OCI-M2 (cell line): ENCODE measurements around the gene KCTD14.
"Not testable (repeated sequence)": the region's sequence is repeated elsewhere in the genome, so short reads cannot be mapped to it uniquely, and the experiment has no call there.

ENCODE experiments used
- DNase-seq: peaks from one replicate; lab custom pipeline; 2025; ENCODE audit not compliant: unreplicated experiment; lab: John Stamatoyannopoulos, UW

The KCTD14 gene, protein sequence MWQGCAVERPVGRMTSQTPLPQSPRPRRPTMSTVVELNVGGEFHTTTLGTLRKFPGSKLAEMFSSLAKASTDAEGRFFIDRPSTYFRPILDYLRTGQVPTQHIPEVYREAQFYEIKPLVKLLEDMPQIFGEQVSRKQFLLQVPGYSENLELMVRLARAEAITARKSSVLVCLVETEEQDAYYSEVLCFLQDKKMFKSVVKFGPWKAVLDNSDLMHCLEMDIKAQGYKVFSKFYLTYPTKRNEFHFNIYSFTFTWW

DNA sequence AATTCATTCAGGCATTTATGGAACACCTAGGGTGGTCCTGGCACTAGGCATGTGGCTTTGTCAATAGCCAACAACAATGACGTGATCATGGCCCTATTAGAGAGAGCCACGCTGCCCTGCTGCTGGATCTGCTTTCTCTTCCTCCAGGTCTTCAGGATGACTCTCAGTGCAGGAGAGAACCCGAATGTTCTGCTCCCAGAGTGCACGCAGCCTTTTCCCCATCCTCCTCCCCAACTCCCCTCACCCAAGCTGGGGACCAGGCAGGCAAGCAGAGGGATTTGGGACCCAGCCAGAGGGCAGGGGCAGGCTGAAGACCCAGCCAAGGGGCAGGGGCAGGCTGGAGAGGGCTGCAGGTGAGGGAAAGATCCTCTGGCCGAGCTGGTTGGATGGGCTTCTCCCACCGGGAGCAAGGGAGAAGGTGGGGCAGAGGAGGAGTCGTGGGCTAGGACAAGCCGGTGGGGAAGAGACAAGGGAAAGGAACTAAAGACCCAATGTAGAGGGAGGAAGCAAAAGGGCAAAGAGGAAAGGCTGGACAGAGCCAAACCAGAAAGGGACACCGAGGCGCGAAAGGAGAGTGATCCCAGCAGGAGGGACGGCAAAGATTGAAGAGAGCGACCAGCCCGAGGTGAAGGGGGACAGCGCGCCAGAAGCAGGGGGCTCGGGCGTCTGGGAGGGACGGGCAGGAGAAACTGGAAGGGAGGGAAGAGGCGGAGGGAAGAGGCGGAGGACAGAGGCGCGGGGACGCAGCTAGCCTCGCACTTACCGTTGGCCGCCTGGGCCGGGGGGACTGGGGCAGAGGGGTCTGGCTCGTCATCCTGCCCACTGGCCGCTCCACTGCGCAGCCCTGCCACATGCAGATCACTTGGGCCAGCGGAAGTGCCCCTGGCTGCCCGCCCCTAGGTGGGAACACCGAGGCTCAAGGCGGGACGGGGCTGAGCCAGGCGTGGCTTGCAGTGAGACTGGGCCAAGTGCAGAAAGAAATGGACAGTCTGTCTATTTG is at the start of gene KCTD14:
KCTD14 (minus strand) TSS at position 880 of the 1,000 bp plus-strand sequence; CDS start at position 853, 27 bp downstream.
- no peak for DNase-seq

DNA sequence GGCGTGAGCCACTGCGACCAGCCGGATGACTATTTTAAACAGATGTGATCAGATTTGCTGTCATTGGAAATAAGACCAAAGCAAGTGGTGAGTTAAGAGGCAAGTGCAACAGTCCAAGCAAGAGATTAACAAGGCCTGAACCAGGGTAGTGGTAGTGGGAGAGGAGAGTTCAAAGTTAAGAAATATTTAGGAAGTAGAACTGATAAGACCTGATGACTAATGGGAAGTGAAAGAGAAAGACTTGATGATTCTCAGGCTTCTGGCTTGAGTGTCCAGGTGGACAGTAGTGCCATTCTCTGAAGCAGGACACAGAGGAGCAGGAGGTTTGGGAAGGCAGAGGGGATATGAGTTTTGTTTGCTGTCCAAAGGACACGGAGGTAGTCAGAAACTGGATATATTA is 49.4 kb upstream of the KCTD14 start:
- DNase-seq: no peak

DNA sequence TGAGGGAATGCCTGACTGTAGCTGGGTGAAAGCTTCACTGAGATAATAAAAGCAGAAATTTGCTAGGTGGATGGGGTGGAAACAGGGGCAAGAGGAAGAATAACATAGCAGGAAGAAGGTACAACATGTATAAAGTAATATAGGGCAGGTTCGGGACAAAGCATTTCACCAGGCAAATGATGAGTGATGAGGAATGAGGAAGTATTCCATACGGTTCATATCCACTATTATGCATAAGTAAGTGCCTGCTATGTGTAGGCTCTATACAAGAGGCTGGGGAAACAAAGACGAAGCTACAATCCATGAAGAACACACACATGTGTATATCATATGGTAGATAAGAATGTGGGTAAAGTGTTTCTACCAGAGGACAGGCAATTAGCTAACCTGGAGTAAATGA is 48.6 kb upstream of the KCTD14 start:
- no peak for DNase-seq

DNA sequence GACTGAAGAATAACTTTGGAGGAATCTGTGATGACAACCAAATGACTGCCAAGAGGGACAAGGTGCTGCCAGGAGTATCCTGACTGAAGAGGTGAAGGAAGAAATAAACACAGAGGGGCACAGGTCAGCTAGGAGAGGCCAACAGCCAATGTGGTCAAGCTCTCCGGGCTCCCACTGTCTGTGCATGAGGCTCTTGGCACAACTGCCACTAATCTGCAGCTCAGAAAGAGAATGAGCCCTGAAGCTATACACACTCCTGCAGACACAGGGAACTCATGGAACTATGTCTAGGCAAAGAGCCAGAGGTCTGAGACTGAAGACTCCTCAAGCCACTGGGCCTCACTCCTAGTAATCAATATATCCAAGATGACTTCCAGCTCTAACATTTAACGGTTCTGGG is 47.5 kb upstream of the KCTD14 start:
- no peak for DNase-seq

DNA sequence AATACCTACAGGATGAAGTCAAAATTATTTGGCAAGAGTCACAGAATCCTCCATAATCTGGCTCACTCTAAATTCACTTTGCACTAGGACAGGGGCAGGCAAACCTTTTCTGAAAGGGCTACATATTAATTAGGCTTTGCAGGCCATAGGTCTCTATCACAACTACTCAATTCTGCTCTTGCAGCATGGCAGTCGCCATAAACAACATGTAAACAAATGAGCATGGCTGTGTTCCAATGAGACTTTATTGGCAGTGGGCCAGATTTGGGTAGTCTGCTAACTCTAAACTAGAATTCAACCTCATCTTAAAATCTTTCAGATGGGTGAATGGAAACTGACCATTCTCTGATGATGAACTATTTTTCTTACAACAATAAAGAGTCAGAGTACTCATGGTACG is 46.4 kb upstream of the KCTD14 start:
- no peak for DNase-seq

DNA sequence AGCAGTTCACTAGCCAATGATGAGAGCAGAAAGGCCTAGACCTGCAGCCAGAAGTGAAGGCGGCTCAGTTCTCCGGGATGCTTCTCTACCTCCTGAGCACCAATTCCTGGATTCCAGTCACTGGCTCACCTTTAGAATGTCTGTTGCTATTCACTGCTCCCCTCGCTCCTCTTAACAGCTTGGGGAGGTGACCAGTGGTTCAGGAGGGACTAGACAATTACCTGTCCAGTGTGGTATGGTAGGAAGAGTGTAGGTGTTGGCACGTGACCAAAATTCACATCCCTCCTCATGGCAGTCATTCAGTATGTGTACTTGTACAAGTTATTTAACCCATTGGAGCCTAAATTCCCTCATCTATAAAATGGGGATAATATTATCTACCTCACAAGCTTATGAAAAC is 44.6 kb upstream of the KCTD14 start:
- no peak for DNase-seq

DNA sequence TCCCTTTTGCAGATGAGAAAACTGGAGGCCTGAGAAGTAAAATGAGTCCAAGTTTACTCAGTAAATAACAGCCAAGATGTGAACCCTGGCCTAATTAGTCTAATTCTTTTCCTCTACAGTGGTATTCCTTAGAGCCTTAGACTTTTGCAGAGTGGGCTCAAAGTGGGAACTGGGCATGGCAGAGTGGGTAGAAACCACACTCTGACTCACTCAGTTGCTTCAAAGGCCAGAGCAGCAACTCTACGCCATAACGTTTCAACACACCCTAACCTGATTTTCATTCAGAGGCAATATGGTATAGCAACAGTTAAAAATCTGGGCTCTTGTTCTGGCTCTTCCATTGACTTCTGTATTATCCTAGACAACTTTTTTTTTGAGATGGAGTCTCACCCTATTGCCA is 43.4 kb upstream of the KCTD14 start:
- DNase-seq: no peak

DNA sequence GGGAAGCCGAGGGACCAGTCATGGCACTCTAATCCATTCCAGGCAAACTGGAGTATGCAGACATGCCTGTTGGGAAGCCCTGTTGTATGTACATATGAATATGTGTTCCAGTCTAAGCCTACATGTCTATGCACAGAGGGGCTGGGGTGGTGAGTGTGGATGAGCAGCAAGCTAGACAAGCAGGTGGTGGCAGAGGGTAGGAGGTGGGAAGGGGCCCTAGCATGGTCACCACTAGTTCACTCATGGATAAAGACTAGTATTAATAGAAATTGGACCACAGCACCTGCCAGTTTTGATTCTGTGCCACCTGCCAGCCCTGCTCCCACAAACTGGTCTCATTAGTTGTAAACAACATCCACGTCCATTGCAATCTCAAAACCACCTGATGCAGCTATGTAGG is 42.1 kb upstream of the KCTD14 start:
- DNase-seq: no peak

DNA sequence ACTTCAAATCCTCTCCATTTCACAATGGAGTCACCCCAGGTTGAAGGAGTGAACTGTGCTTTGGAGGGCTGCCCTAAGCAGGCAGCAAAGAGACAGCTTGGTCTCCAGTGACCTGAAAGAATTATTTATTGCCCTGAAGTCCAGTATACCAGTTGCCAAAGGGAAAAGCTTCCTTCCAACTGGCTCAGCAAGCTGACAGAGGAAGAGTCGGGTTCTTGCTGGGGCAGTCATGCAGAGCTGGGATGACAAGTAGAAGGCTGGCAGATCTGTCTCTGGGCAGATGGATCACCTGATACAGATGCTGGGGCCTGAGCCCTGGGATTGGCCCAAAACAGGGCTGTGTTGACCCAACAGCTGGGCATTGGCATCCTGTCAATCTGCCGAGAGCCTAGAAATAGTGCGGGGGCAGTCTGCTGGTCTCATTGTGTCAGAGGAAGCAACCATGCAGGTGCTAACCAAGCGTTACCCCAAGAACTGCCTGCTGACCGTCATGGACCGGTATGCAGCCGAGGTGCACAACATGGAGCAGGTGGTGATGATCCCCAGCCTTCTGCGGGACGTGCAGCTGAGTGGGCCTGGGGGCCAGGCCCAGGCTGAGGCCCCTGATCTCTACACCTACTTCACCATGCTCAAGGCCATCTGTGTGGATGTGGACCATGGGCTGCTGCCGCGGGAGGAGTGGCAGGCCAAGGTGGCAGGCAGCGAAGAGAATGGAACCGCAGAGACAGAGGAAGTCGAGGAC is 40.5 kb upstream of the KCTD14 start, which contains the start of gene THRSP:
THRSP (plus strand) TSS at position 422 of the 742 bp plus-strand sequence; CDS start at position 443, 21 bp downstream.
- no peak for DNase-seq

DNA sequence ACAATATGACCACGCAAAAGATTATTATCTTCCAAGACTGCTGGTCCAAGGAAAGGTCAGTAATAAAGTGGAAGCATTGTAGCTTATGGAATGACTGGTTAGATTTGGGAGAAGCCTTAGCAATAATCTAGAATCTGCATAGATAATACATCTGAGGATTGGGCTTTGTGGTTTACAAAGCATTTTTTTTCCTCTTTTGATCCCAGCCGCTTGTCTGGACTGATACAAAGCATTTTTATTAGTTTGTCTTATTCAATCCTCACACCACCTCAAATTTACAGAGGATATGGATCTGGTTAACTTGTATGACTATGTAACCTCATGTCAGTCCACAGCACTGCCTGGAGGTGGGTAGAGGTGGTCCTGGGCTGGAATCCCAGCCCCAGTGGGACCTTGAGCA is 39.6 kb upstream of the KCTD14 start:
- no peak for DNase-seq

DNA sequence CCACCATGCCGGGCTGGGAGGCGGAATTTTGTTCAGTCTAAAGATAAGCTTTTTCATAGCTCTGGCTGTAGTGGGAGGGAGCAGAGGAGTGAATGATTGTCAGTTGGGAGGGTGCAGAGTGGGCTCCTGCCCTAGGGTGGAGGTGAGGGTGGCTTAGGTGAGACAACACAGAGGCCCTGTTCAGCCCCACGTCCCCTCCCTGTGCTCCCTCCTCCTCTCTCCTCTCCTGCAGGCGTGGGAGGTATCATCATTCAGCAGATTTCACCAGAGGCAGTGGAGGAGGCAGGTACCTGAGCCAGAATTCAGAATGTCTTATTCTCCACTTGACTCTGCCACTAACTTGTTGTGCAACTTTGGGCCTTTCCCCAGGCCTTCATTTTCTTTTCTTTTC is 38.8 kb upstream of the KCTD14 start:
- DNase-seq: no peak

DNA sequence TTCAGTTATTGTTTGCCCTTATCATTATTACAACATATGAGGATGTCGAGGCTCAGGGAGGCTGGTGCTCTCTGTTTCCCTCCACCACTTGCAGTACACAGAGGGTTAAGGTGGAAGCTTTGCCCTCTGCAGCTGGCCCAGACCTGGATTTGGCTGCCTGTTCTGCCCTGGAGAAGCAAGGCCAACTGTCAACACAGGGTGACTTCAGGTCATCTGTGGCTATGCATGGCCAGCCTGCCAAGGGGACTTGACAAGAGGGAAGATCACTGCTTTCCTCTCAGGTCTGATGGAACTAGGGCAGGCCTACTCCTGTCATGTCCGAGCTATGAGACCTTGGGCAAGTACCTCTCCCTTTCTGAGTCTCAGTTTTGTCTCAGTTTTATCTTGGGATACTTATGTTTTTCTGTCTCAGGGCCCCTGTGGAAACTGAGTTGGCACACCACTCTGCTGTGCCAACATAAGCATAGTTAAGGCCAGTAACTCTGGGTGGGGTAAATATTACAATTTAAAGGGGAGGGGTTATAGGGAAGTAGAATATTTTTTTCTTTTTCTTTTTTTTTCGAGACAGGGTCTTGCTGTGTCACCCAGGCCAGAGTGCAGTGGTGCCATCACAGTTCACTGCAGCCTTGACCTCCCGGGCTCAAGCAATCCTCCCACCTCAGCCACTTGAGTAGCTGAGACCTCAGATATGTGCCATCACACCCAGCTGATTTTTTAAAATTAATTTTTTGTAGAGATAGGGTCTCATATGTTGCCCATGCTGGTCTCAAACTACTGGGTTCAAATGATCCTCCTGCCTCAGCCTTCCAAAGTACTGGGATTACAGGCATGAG is 38.2 kb upstream of the KCTD14 start:
- DNase-seq: no peak

DNA sequence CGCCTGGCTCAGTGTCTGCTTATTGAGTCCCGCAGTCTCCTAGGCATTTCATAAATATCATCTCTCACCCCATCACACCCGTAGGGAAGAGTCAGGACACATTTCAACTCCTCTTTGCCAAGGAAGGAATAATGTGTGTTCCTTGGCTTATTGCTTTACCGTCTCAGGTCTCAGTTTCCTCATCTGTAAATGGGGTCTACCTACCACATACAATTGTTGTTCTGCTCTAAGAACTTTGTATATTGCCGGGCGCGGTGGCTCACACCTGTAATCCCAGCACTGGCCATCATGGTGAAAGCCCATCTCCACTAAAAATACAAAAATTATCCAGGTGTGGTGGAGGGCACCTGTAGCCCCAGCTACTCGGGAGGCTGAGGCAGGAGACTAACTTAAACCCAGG is 37.5 kb upstream of the KCTD14 start:
- DNase-seq: no peak

DNA sequence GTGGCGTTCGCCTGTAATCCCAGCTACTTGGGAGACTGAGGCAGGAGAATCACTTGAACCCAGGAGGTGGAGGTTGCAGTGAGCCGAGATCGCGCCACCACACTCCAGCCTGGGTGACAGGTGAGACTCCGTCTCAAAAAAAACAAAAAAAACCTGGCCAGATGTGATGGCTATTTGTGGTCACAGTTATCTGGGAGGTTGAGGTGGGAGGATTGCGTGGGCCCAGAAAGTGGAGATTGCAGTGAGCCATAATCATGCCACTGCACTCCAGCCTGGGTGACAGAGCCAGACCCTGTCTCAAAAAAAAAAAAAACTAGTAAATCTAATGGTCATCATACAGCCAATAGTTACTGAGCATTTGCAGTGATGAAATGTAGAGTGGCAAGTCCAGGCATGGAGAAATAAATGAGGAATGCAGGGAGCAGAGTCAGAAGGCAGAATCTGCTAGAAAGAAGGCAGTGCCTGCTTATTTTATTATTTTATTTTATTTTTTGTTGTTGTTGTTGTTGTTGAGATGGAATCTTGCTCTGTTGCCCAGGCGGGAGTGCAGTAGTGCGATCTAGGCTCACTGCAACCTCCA is 36.8 kb upstream of the KCTD14 start:
- not testable (repeated sequence) for DNase-seq

DNA sequence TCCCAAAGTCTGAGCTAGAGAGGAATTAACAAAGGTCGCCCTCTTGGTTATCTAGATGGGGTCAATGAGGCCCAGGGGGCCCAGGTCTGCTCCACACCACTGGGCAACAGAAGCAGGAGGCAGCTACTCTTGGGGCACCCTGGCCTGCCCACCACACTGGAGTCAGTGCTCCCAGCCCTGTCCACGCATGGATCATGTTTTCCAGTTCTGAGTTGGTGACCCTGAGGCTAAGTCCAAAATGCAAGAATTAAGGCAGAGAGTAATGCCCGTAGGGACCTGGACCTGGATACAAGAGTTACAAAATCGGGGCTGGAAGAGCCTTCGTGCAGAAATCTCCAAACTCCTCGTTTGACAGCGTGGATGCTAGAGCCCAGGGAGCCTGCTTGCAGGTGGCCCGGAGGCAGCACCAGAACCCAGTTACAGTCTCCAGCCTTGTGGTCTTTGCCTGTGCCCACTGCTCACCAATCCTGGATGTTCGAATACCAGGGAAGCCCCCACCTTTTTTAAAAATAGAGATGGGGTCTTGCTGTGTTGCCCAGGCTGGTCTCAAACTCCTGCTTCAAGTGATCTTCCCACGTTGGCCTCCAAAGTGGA is 34.5 kb upstream of the KCTD14 start:
- DNase-seq: no peak

DNA sequence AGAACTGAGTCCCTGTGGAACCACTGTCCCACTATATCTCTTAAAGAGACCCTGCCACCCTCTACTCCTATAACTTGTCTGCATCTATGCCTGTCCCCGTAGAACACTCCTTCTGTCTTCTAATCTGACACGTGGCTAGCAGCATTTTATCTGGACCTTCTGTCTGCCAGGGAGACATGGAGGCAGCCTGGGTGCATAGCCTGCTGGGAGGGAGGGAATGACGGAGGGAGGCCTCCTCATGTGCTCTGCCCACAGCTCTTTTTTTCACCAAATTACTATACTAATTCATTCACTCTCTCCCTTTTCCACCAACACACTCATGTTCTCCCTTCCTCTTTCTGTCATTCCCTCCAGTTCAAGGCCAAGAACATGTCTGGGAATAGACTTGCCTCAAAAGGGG is 33.0 kb upstream of the KCTD14 start:
- no peak for DNase-seq

DNA sequence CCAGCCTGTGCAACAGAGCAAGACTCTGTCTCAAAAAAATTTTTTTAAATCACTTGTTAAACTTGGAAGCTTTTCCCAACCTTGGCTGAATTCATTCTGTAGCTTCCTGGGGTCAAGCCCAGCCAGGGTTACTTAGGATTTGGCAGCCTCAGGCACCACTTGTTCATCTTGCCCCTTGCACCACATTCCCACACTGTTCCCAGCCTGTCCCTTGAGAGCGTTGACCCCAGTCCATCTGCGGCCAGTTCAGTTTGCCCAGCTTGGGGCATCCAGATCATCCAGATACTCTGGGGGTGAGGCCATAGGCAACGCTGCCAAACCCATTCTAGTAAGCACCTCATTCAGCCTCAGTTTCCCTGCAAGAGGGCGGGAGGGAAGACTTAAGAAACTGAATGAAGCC is 31.9 kb upstream of the KCTD14 start:
- DNase-seq: no peak

DNA sequence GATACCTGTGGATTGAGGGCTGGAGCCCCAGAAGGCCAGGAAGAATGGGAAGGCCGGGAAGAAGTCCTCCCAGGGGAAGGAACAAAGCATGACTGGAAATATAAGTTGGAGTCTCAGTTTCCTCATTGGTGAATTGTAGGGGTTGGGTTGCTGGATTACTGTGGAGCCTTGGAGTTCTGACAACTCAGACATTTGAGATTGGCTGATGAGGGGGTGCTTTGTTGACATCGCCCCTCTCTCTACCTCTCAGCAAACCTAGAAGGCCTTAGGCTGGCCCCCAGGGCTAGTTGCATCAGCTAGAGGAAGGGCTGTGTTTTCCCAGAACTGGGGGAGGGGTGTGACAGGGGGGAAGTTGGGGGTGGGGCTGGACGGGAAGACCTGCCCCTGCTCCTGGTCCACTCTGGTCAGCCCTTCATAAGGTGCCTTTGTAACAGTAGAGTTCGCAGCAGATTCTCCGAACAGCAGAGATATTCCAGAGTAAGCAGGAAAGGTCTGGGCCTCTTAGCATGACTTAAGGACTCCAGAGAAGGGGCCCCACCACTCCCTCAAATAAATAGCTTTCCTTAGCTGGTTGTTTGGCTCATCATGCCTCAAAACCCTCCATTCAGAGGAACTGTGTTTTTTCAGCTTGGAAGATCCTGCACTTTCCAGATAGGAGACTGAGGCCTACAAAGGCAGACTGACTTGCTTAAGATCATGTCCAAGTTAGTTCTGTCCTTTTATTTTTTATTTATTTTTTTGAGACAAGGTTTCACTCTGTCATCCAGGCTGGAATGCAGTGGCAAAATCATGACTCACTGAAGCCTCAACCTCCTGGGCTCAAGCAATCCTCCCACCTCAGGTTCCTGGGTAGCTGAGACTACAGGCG is 28.1 kb upstream of the KCTD14 start:
- no peak for DNase-seq

DNA sequence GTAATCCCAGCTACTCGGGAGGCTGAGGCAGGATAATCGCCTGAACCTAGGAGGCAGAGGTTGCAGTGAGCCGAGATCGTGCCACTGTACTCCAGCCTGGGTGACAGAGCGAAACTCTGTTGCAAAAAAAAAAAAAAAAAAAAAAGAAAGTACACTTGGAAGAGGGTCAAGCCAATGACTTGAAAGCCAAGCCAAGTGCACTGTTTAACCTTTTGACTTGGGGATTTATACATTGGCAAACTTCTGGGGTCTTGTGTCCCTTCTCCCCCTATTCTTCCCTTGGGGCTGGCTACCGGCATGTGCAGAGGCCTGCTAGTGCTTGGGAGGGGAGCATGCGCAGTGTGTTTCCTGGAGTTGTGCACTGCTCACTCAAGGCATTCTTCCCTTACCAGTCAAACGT is 26.3 kb upstream of the KCTD14 start:
- DNase-seq: no peak
